HG02973 (cell line): ENCODE results near the gene FAM124A.
"Not testable (repeated sequence)": the region's sequence is repeated elsewhere in the genome, so short reads cannot be mapped to it uniquely, and the experiment has no call there.

Experiments used
- ATAC-seq: cut with Tn5 transposase; IDR thresholded peaks from one replicate; pipeline ENCODE4 v1.9.1; 2021; ENCODE audit warnings: moderate library complexity; ENCODE audit not compliant: unreplicated experiment

FAM124A gene

GRCh38 chr13:51267622-51268021 lies 45.4 kb downstream of the FAM124A start:
- no peak for ATAC-seq

DNA sequence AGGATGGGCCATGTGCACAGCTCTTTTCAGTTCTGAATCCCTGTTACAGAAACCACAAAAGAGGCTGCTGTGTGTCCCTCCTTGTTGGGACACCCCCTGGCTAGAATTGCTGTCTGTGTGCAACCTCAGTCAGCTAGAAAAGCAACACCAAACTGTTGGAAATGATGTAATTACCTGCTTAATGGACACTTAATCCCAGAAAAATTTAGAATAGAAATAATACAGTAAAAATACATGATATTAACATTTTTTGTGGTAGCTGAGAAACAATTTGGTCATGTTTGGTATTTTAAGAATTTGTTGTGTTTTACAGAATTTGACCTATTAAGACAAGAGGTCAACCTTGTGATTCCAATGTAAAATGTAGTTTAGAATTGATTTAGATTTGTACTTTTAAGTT lies 46.8 kb downstream of the FAM124A start:
- ATAC-seq = no peak

GRCh38 chr13:51270623-51271415 lies 48.6 kb downstream of the FAM124A start:
- ATAC-seq = no peak

- ATAC-seq = no peak
These were observed 49.4 kb downstream of the FAM124A start for GRCh38 chr13:51271528-51272085.

- no peak for ATAC-seq
These were observed 52.9 kb downstream of the FAM124A start for GRCh38 chr13:51275101-51275500.

GRCh38 chr13:51276636-51277035 lies 54.4 kb downstream of the FAM124A start:
- no peak for ATAC-seq

GRCh38 chr13:51277928-51278327 lies 55.7 kb downstream of the FAM124A start:
- no peak for ATAC-seq

GRCh38 chr13:51278426-51279130 lies 56.4 kb downstream of the FAM124A start:
- no peak for ATAC-seq

DNA sequence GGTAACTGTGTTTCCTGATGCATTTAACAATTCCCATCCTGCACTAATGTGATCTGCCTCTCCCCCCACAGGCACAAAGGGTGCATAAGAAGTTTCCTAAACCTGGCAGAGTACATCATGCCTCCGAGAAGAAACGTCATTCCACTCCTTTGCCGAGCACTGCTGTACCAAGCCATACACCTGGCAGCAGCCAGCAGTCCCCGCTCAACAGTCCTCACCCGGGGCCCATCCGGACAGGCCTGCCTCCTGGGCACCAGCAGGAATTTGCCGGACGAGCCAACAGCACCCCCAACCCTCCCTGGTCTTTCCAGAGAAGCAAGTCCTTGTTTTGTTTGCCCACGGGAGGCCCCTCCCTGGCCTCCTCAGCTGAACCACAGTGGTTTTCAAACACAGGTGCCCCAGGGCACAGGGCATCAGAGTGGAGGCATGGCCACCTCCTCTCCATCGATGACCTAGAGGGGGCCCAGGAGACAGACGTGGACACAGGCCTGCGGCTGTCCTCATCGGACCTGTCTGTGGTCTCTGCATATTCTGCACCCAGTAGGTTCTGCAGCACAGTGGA lies 58.3 kb downstream of the FAM124A start:
- no peak for ATAC-seq

GRCh38 chr13:51282322-51282721 lies 60.1 kb downstream of the FAM124A start:
- no peak for ATAC-seq

GRCh38 chr13:51282923-51283322 lies 60.7 kb downstream of the FAM124A start:
- ATAC-seq = not testable (repeated sequence)

DNA sequence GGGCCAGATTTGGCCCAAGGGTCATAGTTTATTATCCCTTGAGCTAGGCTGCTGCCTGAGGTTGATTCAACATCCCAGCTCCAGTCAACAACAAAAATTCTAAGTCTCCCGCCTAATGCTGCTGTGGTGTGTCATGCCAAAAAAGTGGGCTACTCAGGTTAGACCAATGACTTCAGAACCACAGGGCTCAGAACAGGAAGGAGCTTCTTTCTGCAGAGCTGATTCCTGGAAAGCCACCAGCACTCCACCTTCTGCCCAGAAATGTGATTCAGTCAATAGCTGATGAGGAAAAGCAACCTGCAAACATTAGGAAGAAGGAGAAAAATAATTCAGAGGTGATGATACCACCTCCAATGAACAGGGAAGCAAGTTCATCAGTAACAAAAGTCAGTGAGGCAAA lies 61.2 kb downstream of the FAM124A start:
- ATAC-seq = no peak

DNA sequence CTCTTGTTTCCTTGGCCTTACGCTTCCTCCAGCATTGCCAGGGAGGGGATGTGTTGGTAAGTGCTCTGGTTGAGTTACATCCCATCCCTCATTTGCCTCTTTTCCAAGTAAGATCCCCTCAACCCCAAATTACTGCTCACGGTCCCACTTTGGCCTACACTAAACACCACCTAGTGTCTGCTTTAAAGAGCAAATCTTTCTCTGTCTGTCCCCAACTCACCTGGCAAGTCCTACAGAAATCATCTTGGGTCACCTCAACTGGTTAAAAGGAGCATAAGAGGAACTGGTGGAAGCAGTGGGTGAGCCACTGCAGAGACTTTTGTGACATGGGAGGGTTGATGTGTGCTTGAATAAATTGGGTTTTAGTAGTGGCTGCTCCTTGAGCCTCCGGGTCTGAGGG lies 62.1 kb downstream of the FAM124A start:
- ATAC-seq = no peak

DNA sequence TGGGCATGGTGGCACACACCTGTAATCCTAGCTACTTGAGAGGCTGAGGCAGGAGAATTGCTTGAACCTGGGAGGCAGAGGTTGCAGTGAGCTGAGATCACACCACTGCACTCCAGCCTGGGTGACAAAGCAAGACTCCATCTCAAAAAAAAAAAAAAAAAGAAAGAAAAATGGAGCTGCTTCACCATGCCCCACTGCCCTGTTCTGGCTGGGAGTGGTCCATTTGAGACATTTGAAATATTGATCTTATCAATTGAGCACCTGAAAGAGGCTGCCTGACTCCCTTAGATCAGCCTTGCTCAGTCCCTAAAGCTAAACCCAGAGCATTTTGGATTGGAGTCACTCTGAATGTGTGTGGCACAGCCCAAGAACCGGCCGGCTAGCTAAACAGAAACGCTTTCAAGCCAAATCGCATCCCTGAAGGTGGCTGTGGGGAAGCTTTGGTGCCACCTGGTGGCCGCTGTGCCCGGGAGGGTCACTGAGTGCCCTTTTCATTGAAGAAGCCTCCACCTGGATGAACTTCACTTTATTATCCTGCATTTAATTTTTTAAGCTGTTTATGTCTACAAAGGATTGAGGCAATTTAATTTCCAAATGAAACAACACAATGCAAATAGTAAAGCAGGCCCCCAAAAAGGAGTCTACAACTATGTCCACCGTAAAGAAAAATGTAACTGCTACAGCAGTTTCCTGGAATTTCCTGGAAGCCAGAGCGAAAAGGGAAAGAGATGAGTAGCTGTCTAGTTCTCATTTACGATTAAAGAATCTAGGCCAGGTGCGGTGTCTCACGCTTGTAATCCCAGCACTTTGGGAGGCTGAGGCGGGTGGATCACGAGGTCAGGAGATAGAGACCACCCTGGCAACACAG lies 64.2 kb downstream of the FAM124A start:
- ATAC-seq = peak; percentile 77

- ATAC-seq = no peak
These were observed 65.6 kb downstream of the FAM124A start for GRCh38 chr13:51287758-51288157.

- not testable (repeated sequence) for ATAC-seq
These were observed 66.1 kb downstream of the FAM124A start for GRCh38 chr13:51288254-51288653.

DNA sequence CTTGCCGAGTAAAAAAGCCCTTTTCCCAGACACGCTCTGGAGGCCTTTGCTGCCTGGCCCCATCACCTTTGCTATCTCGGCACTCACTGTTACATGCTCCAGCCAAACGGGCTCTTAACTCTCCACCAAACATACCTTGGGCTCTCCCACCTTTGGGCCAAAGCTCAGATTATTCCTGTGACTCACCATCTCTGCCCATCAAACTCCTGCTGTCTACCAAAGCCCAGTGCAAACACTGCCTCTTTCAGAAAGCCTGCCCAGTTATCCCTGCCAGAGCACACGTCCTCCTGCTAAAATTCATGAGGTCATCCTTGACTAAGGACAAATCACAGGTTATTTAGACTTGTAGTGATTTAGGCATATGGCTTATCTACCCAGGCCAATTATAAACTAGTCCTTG lies 69.1 kb downstream of the FAM124A start:
- ATAC-seq = no peak

- ATAC-seq = no peak
These were observed 69.9 kb downstream of the FAM124A start for GRCh38 chr13:51292000-51292565.

DNA sequence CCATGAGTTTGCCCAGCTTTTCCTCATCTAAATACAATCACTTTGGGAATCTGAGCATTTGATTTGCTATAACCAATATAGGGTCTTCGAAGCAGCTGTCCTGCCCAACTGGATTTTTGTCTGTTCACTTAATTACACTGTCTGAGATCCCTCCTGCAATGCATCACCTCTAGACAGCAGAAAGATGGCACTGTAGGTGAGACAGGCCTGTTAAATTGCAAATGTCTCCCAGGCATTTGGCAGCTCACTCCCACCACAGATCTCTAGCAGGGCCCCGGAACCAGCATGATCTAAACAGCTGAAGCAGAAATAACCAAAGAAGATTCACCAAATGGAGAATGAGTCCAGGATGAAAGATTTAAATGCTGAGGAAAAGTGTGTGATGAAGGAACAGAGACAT lies 75.4 kb downstream of the FAM124A start:
- no peak for ATAC-seq

DNA sequence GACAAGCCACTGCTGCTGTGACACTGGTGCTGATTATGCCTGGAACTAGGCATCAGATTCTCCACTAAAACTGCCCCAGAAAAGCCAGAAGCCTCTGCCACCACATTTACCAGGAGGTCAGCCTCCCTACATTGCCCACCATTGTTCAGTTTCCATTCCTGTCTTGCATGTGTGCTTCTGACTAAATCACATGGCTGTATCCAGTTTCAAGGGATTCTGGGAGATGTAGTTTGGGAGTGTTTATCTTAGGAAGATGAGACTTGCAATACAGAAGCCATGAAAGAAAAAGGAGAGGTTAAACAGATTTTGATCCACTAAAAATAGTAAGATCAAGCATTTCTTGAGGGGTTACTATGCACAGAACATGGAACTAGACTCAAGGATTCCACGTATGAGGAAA lies 76.6 kb downstream of the FAM124A start:
- ATAC-seq = no peak
